Testis (tissue), 3 donors: ENCODE data around the gene ZNF512. TPM values are rescaled to one million over a fixed set of nuclear protein-coding genes. Genes with fewer than 3 reads are reported as not detected.

Experiments used
- DNase-seq: peaks from one replicate; pipeline ENCODE4 v3.0.0-alpha.2; 2019
- H3K27ac ChIP-seq, 2 donors: fragments of 200-600 bp; sonication (generic); one replicate each; pipeline ENCODE4 v1.5.1; 2019
- H3K27me3 ChIP-seq: fragments of 200-600 bp; sonication (generic); one replicate; pipeline ENCODE4 v1.5.1; 2019
- H3K36me3 ChIP-seq: fragments of 200-600 bp; sonication (generic); one replicate; pipeline ENCODE4 v1.5.1; 2017; ENCODE audit warnings: low read depth; ENCODE audit errors: missing control alignments
- H3K4me1 ChIP-seq: fragments of 200-600 bp; sonication (generic); one replicate; pipeline ENCODE4 v1.5.1; 2019
- H3K4me3 ChIP-seq, 2 donors: fragments of 200-600 bp; sonication (generic); one replicate each; pipeline ENCODE4 v1.5.1; 2017 to 2019
- H3K9me3 ChIP-seq: fragments of 200-600 bp; sonication (generic); one replicate; pipeline ENCODE4 v1.5.1; 2017
- CTCF ChIP-seq, 3 experiments: fragments of 450-650 bp in 2 of 3; fragments of 200-600 bp in 1 of 3; sonication (generic) in 1 of 3; IDR thresholded peaks; one replicate each; pipeline ENCODE4 v1.5.1; 2016 to 2019; ENCODE audit warnings: antibody characterized with exemption in 3 of 3, mild to moderate bottlenecking in 2 of 3, moderate library complexity in 1 of 3
- POLR2A ChIP-seq: fragments of 450-650 bp; IDR thresholded peaks from one replicate; pipeline ENCODE4 v1.6.1; 2017; ENCODE audit warnings: antibody characterized with exemption, mild to moderate bottlenecking, moderate library complexity
- WGBS, 2 donors: methylation state at CpG; one replicate each; pipeline ENCODE4 v1.1.5; 2018; 5-methylcytosine and 5-hydroxymethylcytosine counted together
- intact Hi-C: fragments of 100-400 bp; cut with DNase I; formaldehyde crosslinking; loops from one replicate; pipeline ENCODE4 v1.15.1; 2023; ENCODE audit warnings: low total_unique reads
- polyA plus RNA-seq: library from polyadenylated mRNA; stranded (reverse); fragments of 350-450 nt; fragmentation: Illumina TruSeq; extraction: RNeasy Lipid Tissue Mini Kit (QIAGEN cat#74804); gene quantifications from one replicate; pipeline ENCODE4 v1.2.3, GENCODE V29; 2014; ENCODE audit warnings: low read depth, low replicate concordance; ENCODE audit not compliant: insufficient read depth
- total RNA-seq, 2 donors: library from RNA; depleted of rRNA; stranded (reverse); fragments of >200 nt; gene quantifications; one replicate each; pipeline ENCODE4 v1.2.3, GENCODE V29; 2016

ZNF512 gene
- total and polyA plus RNA-seq, 3 donors from 2014 or later = 33.6 to 64.9 (median 60.6) TPM

GRCh38 chr2:27638037-27638637 lies 55.3 kb downstream of the ZNF512 start:
- no peak for TF ChIP-seq CTCF (IDR thresholded peaks at IDR 0.05)
- no peak for TF ChIP-seq POLR2A
- Histone ChIP-seq H3K27ac (no peak overlapping the region), H3K27me3 (no peaks in the 10 kb centered on the region), H3K4me3 (no peak overlapping the region), H3K36me3 (no peaks in the 10 kb centered on the region), H3K4me1 (no peaks in the 10 kb centered on the region), H3K9me3 (no peaks in the 10 kb centered on the region)
- 88 to 94% methylated on average over 3 of the region's 3 CpGs for WGBS, 2 donors
- intact Hi-C loops = no loop called here
- no peak for DNase-seq

- 55 to 57% methylated on average over 3 of the region's 3 CpGs for WGBS, 2 donors
- no peaks in the 10 kb centered on the region for H3K36me3 ChIP-seq
- intact Hi-C loops = no loop called here
Measured at GRCh38 chr2:27638709-27639108, 55.9 kb downstream of the ZNF512 start.

GRCh38 chr2:27640722-27641245 lies 57.9 kb downstream of the ZNF512 start:
- TF ChIP-seq CTCF (IDR thresholded peaks at IDR 0.05) = no peak
- TF ChIP-seq POLR2A = no peak
- WGBS, 2 donors = 70 to 80% methylated on average over 2 of the region's 2 CpGs
- Histone ChIP-seq H3K27me3 (no peaks in the 10 kb centered on the region), H3K4me3 (no peak overlapping the region), H3K27ac (no peak overlapping the region), H3K9me3 (no peaks in the 10 kb centered on the region), H3K36me3 (no peaks in the 10 kb centered on the region), H3K4me1 (no peaks in the 10 kb centered on the region)
- DNase-seq = no peak
- intact Hi-C loops = no loop called here

More at GRCh38 chr2:27638709-27639108, 55.9 kb downstream of the ZNF512 start:
- Histone ChIP-seq H3K27ac (no peak overlapping the region), H3K9me3 (no peaks in the 10 kb centered on the region), H3K4me3 (no peak overlapping the region), H3K4me1 (no peaks in the 10 kb centered on the region), H3K27me3 (no peaks in the 10 kb centered on the region)
- no peak for DNase-seq
- TF ChIP-seq POLR2A (no peak), CTCF (IDR thresholded peaks at IDR 0.05) (no peak)

GRCh38 chr2:27645197-27645596 lies 62.4 kb downstream of the ZNF512 start:
- Histone ChIP-seq H3K27ac (no peak overlapping the region), H3K27me3 (no peaks in the 10 kb centered on the region), H3K4me1 (no peaks in the 10 kb centered on the region), H3K36me3 (no peaks in the 10 kb centered on the region), H3K9me3 (no peaks in the 10 kb centered on the region), H3K4me3 (no peak overlapping the region)
- intact Hi-C loops = no loop called here
- DNase-seq = no peak
- no peak for TF ChIP-seq CTCF (IDR thresholded peaks at IDR 0.05)
- no peak for TF ChIP-seq POLR2A

- Histone ChIP-seq H3K36me3 (no peaks in the 10 kb centered on the region), H3K27me3 (no peaks in the 10 kb centered on the region), H3K4me3 (no peak overlapping the region), H3K9me3 (no peaks in the 10 kb centered on the region), H3K4me1 (no peaks in the 10 kb centered on the region), H3K27ac (no peak overlapping the region)
- no peak for DNase-seq
- TF ChIP-seq CTCF (IDR thresholded peaks at IDR 0.05) = no peak
- intact Hi-C loops = no loop called here
Measured at GRCh38 chr2:27647289-27647688, 64.4 kb downstream of the ZNF512 start.
